ENCODE data around the gene NDC80.

NDC80 gene

DNA sequence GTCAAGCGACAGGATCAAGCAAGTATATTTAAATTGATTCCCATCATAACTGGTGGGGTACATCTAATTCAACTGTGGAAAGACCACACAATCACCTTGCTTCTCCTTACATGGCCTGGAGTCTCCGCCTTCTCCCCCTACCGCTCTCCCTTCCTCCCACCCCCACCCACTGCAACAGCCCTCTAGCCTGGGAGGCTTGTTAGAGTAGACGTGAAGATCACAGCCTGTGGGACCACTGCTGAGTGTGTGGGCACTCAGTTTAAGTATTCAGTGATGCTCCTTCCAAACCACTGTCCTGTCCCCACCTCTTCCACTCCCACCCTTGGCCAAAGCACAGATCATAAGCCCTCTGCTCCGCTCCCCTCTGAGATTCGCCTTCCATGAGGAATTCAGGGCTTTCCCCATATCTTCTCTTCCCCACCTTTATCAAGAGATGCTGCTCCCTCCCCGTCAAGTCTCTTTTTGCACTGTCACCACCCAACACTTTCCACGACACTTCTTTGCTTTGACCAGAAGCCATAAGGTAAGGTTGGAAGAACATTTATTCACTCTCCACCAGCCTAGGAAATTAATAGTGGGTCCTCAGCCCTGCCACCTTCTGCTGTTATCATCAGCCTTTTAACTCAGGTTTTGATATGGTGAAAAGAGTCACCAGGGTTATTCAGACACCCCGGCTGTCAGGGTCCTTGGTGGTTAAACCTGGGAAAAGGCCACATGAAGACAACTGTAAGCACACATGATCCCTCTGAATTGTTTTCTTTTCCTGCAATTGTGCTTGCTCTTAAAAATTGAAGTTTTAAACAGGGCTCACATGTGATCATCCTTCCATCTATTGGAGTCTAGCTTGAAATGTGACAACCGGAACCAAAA is 1.8 kb upstream of the NDC80 start:
- TF ChIP-seq, protein P1, sequence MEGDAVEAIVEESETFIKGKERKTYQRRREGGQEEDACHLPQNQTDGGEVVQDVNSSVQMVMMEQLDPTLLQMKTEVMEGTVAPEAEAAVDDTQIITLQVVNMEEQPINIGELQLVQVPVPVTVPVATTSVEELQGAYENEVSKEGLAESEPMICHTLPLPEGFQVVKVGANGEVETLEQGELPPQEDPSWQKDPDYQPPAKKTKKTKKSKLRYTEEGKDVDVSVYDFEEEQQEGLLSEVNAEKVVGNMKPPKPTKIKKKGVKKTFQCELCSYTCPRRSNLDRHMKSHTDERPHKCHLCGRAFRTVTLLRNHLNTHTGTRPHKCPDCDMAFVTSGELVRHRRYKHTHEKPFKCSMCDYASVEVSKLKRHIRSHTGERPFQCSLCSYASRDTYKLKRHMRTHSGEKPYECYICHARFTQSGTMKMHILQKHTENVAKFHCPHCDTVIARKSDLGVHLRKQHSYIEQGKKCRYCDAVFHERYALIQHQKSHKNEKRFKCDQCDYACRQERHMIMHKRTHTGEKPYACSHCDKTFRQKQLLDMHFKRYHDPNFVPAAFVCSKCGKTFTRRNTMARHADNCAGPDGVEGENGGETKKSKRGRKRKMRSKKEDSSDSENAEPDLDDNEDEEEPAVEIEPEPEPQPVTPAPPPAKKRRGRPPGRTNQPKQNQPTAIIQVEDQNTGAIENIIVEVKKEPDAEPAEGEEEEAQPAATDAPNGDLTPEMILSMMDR (IDR thresholded peaks at IDR 0.05; ENCODE audit: low read depth, low read length, missing control alignments), result no peak
- peak overlapping the region; percentile 84 for H3K4me3 ChIP-seq (ENCODE audit: low read depth, low read length)
- in situ Hi-C loops (cut with HindIII; ENCODE audit: low sequenced_read_pairs), result no loop called here
- DNase-seq (ENCODE audit: low read depth), result no peak

DNA sequence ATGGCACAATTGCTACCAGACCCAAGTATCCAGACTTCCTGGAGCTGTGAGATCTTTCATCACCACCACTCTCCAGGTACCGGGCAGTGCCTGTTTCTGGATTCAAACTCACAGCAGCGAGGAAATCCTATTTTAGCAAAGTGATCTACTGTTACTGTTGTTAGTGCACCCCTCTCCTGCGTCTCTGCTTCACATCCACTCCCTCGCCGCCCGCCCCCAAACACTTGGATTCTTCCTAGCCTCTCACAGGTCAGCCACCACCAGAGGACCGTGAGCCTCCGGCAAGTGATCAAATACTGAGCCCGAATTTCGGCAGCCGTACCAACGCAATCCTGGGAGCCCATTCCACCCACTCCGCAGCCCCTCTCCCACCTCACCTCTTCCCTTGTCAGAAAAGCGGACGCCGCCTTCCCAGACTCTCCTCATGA is 571 bp upstream of the NDC80 start:
- in situ Hi-C loops (cut with HindIII; ENCODE audit: low sequenced_read_pairs), result no loop called here
- TF ChIP-seq, protein P1 (IDR thresholded peaks at IDR 0.05; ENCODE audit: low read depth, low read length, missing control alignments), result no peak
- peak overlapping the region; percentile 84 for H3K4me3 ChIP-seq (ENCODE audit: low read depth, low read length)
- DNase-seq (ENCODE audit: low read depth), result peak; percentile 23

DNA sequence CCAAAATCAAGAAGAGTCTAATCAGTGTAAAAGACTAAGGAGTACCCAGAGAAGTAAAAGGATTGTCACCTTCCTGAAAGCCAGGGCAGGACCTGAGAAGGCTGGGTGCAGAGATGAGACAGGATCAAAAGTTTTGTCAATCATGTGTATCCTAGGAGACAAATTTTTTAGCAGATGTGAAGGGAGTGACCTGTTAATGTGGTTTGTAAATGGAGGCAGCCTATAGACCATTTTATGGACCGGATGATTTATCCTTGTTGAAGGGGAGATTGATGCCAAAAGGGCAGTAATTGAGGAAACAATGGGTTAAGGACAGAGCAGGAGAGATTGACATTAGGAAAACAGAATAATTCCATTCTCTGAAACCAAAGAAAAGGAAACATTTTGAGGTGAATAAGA is 813 bp downstream of the NDC80 start:
- in situ Hi-C loops (cut with HindIII; ENCODE audit: low sequenced_read_pairs), result no loop called here

DNA sequence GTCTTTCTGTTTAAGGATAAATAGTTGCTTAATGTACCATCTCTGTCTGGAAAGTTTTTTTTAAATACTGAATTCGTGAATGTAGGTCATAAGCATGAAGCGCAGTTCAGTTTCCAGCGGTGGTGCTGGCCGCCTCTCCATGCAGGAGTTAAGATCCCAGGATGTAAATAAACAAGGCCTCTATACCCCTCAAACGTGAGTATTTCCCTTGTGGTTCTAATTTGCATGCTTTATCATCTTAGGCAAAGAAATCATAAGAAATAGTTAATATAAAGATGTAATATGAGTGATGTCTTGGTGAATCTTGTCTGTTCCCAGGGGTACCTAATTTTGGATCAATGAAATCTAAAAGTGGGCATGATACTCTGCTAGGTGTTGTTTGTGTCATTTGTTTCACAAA is 1.5 kb downstream of the NDC80 start:
- TF ChIP-seq, protein P1 (IDR thresholded peaks at IDR 0.05; ENCODE audit: low read depth, low read length, missing control alignments), result no peak
- no peak for DNase-seq (ENCODE audit: low read depth)
- in situ Hi-C loops (cut with HindIII; ENCODE audit: low sequenced_read_pairs), result no loop called here
- H3K4me3 ChIP-seq (ENCODE audit: low read depth, low read length), result peak overlapping the region; percentile 84

More for the DNA sequence above, 813 bp downstream of the NDC80 start:
- peak overlapping the region; percentile 84 for H3K4me3 ChIP-seq (ENCODE audit: low read depth, low read length)
- no peak for DNase-seq (ENCODE audit: low read depth)
- TF ChIP-seq, protein P1 (IDR thresholded peaks at IDR 0.05; ENCODE audit: low read depth, low read length, missing control alignments), result no peak

DNA sequence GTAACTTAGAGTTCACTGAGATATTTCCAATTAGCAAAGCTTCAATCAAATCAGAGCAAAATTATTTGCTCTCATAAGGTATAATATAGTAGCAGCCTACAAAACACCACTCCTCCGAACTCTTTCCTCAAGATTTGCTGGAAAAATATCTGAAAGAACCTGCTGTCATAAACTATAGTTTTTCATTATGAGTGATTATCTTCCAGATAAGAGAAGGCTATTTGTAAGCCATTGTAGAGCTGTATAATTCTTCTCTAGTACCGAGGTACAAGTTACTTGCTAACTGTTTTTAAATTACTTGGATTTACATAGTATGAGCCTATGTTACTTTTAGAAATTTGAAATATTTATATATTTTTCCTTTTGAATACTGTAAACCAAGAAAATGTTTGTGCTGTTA is 2.1 kb downstream of the NDC80 start:
- TF ChIP-seq, protein P1 (IDR thresholded peaks at IDR 0.05; ENCODE audit: low read depth, low read length, missing control alignments), result no peak
- in situ Hi-C loops (cut with HindIII; ENCODE audit: low sequenced_read_pairs), result no loop called here
- DNase-seq (ENCODE audit: low read depth), result no peak
- peak overlapping the region; percentile 84 for H3K4me3 ChIP-seq (ENCODE audit: low read depth, low read length)

DNA sequence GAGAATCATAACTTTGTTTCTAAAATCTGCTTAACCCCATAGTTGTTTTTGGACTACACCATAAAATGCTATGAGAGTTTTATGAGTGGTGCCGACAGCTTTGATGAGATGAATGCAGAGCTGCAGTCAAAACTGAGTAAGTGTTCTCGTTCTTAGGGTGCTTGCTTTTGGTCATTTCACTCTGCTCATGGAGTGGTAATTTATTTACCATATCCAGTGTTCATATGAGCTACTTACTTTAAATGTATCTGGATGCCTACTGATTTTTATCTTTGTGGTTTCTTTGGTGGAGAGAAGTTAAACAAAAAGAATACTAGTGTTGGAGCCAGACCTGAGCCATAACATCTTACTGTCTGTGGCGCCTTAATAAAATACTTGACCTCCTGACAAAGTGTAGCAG is 16.4 kb downstream of the NDC80 start:
- in situ Hi-C loops (cut with HindIII; ENCODE audit: low sequenced_read_pairs), result no loop called here
- TF ChIP-seq, protein P1 (IDR thresholded peaks at IDR 0.05; ENCODE audit: low read depth, low read length, missing control alignments), result no peak
- no peak overlapping the region for H3K4me3 ChIP-seq (ENCODE audit: low read depth, low read length)

More for the DNA sequence above, 16.4 kb downstream of the NDC80 start:
- no peak for DNase-seq (ENCODE audit: low read depth)
